Upper lobe of left lung (tissue), 4 donors: ENCODE data around the gene STX8.
"Not testable (repeated sequence)": the region's sequence is repeated elsewhere in the genome, so short reads cannot be mapped to it uniquely, and the experiment has no call there.

ENCODE experiments used
- EP300 ChIP-seq, 4 donors: sonication (generic); formaldehyde crosslinking; IDR thresholded peaks; one replicate each; pipeline ENCODE4 v1.5.1; 2017; ENCODE audit warnings: antibody characterized with exemption in 4 of 4, control low read depth in 2 of 4
- POLR2A ChIP-seq, 4 donors: fragments of 450-650 bp; IDR thresholded peaks; one replicate each; pipeline ENCODE4 v1.5.1; 2016 to 2017; ENCODE audit warnings: antibody characterized with exemption in 4 of 4, mild to moderate bottlenecking in 2 of 4
- POLR2AphosphoS5 ChIP-seq, 2 donors: sonication (generic); formaldehyde crosslinking; IDR thresholded peaks; one replicate each; pipeline ENCODE4 v1.5.1; 2017; ENCODE audit warnings: antibody characterized with exemption in 2 of 2
- TF ChIP-seq, protein P1 (sequence below), 6 experiments: fragments of 450-650 bp in 4 of 6; fragments of 200-600 bp in 2 of 6; sonication (generic) in 2 of 6; IDR thresholded peaks; one replicate each; pipeline ENCODE4 v1.5.1; 2016 to 2019; ENCODE audit warnings: antibody characterized with exemption in 6 of 6

GRCh38 chr17:9339482-9339881 is 236.1 kb downstream of the STX8 start:
- TF ChIP-seq, protein P1, sequence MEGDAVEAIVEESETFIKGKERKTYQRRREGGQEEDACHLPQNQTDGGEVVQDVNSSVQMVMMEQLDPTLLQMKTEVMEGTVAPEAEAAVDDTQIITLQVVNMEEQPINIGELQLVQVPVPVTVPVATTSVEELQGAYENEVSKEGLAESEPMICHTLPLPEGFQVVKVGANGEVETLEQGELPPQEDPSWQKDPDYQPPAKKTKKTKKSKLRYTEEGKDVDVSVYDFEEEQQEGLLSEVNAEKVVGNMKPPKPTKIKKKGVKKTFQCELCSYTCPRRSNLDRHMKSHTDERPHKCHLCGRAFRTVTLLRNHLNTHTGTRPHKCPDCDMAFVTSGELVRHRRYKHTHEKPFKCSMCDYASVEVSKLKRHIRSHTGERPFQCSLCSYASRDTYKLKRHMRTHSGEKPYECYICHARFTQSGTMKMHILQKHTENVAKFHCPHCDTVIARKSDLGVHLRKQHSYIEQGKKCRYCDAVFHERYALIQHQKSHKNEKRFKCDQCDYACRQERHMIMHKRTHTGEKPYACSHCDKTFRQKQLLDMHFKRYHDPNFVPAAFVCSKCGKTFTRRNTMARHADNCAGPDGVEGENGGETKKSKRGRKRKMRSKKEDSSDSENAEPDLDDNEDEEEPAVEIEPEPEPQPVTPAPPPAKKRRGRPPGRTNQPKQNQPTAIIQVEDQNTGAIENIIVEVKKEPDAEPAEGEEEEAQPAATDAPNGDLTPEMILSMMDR (IDR thresholded peaks at IDR 0.05) = not testable (repeated sequence)
- TF ChIP-seq POLR2A, EP300, POLR2AphosphoS5 (IDR thresholded peaks at IDR 0.05): not testable (repeated sequence)
